Activated CD4-positive, CD25-positive, alpha-beta regulatory T cell treated with anti-CD3 and anti-CD28 coated beads, Interleukin-2, amount 50 U/mL, for 16 hours (primary cell): ENCODE measurements around the gene PPFIA3.

ENCODE experiments used
- DNase-seq: peaks from one replicate; pipeline ENCODE4 v3.0.0-alpha.2; 2020; ENCODE audit warnings: low read depth, low spot score

PPFIA3 gene

DNA sequence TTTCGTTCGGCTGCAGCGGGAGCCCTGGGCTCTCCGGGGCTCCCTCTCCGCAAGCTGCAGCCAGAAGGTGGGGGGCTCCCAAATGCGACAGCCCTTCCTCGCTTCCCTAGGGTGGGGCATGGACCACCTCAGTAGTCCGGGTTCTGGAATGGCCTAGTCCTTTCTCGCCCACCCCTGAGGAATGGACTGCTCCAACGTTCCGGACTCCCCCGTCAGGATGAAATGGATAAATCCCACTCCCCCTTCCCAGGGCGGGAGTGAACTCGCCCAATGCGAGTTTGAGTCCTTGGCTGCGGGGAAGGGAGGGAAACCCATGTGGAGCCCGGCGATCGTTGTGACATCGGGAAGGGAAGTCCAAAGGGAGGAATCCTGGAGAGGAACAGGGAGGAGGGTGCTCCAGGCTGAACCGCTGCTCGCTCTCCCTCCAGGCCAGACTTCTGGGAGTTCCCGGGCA, 30.3 kb downstream of the PPFIA3 start:
- DNase-seq = no peak

DNA sequence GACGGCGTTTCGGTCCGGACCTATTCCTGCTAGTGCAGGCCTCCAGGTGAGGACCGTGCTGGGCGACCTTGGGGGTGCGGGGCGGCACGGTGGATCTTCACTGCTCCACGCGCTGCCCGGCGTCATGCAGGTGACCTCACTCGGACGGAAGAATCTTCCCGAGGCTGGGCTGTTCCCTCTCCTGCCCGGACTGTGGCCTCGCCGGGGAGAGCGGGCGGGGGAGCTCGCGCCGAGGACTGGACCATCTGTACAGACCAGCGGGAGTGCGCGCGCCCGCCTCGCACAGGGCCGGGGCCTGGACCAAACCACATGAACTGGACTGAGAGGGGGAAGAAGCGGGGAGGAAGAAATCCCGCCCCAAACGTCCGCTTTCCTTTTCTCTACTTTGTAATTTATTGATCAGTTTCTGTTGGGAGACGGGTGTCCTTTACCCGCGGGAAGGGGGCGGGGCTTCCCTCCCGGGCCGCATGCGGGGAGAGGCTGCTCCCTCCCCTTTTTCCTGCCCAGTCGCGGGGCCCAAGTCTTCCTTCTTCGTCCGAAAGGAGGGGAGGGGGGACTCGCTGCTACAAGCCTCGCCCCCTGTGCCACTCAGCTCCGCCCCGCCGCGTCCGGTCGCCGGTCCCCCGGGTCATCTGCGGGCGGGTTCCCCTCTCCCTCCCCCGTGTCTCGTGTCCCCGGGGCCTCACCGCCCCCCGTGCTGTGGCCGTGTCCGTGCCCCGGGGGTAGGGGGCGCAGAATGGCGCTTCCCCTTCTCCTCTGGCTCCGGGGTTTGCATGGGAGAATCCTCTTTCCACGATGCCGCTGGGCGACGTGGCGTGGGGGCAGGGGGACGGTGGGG, 31.0 kb downstream of the PPFIA3 start:
- no peak for DNase-seq

DNA sequence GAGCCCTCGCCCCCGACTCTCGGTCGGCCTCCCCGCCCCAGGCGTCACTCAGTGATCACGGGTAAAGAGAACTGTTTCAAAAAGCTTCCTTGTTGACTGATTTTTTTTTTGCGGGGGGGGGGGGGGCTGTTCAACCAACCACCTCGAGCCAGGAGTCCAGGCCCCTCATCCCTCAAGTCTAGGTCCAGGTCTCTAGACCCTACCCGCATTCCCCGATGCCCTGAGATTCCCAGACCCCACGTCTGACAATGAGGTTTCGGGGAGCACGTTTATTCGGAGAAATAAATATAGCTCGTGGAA, 31.6 kb downstream of the PPFIA3 start:
- DNase-seq = no peak

DNA sequence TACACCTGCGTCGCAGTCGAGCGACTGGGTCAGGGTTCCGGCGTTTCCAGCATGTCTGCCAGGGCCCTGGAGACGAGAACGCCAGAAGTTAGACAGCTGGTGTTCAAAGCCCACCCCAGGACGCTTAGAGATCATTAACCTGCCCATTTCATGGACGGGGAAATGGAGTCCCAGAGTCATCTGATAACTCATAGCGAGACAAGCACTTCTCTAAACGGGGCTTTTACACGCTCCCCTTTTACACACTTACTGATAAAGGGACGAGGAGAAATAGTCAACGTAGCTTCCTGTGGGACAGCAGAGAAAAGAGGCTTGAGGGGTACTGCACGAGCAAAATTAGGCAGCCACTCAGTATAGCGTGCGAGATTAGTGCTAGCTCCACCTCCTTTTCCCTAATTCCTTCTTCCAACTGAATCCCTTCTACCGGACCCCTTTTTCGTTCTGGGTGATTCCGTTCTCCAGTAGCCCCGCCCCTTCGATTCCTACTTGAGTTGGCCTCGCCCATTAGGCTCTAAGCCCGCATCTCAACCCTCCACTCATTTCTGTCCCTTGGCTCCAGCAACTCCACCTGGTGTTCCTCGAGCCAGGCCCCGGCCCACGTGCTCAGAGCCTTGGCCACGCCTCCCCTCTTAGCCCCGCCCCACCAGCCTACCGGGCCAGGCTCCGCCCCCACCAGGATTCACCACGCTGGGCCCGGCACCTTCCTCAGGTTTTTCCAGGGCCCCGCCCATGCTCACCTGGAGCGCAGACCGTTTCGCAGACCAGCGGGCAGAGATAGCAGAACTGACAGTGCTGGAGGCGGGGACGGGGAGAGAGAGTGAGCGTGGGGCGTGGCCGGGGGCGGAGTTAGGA, 32.1 kb downstream of the PPFIA3 start:
- no peak for DNase-seq

DNA sequence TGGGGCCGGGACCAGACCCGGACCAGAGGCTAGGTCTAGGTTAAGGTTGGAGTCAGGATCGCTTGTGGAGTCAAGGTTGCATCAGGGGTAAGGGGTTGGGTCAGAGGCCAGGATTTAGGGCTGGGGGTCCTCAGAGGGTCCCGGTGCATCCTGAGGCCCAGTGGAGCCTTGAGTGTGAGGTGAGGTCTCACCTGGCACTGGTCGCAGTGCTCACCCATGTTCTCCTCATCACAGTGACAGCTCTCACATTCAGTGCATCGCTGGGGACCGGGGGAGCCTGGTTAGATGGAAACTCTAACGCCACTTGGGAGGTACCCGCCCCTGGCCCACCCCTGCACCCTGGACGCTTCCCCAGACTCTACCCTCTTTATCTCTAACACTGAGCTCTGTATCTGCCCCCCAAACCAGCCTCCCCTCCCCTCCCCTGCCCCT, 32.8 kb downstream of the PPFIA3 start:
- no peak for DNase-seq

DNA sequence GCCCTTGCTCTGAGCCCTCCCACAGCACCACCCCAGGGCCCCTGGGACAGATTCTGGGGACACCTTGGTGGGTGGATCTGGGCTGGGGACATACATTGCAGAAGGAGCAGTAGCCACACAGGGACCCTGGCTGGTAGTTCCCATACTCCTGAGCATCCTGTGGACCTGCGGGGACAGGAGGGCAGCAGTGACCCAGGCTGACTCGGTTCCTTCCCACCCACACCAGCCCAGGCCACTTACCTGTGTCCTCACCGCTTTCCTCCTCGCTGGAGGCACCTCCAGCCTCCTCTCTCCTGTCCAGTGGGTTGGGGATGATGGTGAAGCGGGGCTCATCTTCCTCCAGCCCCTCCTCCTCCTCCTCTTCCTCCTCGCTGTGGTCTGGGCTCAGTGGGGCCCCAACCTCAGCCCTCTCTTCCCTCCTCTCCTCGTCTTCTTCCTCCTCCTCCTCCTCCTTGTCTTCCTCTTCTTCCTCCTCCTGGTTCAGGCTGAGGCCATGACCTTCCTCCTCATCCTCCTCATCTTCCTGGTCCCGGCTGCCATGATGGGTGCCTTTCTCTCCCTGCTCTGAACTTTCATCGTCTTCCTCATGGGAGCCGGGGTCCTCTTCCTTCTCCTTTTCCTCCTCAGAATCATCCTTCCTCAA, 33.9 kb downstream of the PPFIA3 start:
- no peak for DNase-seq

DNA sequence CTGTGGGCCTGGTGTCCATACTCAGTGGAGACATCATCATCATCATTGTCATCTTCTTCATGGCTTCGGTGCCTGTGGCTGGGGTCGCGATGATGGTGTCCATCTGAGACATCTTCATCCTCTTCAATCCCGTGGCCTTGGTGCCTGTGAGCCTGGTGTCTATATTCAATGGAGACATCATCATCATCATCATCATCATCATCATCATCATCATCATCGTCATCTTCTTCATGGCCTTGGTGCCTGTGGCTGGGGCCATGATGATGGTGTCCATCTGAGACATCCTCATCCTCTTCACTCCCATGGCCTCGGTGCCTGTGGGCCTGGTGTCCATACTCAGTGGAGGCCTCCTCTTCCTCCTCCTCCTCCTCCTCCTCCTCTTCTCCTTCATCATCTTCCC, 34.9 kb downstream of the PPFIA3 start:
- no peak for DNase-seq

DNA sequence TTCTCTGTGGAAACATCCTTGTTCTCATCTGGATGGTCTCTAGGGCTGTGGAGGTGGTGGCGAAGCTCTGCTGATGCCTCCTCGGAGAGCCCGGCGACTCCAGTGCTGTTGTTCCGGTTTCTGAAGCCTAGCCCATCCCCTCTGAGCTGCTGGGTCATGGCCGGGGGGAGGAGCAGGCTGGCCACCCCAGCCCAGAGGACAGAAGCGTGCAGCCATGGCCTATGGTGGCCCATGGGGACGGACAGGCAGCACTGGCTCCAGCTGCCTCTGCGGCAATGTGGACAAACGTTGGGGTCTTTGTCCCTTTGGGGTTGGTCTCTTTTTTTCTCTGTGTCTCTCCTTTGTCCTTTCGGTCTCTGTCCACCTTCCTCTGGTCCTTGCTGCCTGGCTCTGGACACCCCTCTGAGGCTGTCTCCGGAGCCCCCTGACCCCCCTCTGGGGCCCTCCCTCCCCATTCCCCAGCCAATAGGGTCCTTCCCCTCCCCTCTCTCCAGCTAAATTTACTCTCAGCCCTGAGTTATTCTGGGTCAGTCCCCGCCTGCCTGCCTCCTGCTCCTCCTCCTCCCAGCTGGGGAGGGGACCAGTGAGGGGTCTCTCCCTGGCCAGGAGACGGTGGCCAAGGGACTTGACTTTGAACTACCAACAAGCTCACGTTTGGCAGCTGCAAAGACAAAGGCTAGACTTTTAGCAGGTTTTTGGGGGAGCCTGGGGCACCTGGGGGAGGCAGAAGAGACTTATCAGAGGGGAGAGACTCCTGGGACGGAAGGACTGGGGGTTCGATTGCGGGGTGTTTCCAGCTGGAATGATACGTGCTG, 35.9 kb downstream of the PPFIA3 start, which contains the start of gene HRC:
Gene HRC (minus strand): TSS at position 392 of the 815 bp plus-strand sequence. CDS start 159 bp downstream, at position 233.
- DNase-seq = no peak

DNA sequence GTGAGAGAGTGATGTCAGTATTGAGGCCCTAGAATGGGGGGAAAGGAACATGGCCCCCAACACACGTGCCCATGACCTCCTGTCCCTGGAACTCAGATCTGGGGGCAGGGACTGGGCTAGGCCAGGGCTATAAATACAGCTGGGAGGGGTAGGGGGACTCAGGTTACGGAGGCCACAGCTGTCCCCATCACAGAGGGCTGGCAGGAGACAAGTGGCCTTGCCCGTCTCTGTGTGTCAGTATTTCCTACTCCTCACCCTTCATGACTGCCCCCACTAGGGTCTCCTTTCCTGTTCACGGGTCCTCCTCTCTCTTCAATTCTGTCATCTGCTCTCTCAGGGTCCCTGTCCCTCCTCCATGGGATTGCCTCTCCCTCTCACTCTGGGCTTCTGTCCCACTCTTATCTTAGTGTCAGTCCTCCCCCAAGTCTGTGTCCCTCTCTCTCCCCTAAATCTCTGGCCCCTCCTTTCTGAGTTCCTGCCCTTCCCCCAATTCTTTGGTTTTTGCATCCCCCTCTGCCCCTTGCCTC, 36.5 kb downstream of the PPFIA3 start:
- no peak for DNase-seq

DNA sequence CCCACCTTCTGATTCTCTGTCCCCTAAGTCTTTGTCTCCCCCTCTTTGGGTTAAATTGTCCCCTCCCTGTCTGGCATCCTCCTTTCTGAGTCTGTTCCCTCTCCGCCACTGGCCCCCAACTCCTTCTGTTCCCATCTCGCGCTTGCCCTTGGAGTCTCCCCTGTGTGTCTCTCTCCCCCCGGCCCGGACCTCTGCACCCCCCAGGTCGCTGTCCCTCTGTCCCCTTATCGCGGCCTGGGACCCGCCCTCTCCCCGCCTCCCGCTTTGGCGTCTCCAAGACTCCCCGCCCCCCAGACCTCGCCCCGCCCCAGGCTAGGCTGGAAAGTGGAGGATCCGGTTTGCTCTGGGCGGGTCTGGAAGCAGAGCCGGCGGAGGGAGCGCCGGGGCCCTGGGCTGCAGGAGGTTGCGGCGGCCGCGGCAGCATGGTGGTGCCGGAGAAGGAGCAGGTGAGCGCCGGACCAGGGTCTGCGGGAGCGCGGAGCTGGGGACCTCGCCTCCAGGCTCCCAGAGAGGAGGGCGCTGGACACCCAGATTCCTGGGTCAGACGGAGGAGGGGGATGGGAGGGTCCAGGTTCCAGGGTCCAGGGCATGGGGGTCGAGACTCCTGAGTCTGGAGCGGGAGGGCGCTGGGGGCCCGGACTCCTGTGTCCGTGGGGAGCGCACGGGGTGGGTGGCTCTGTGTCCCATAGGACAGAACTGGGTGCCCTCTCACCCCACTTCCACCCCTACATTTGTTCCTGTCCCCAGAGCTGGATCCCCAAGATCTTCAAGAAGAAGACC, 38.3 kb downstream of the PPFIA3 start, which contains the start of gene TRPM4:
Gene TRPM4 (plus strand): TSS at position 348 of the 780 bp plus-strand sequence. CDS start 75 bp downstream, at position 423.
- no peak for DNase-seq

DNA sequence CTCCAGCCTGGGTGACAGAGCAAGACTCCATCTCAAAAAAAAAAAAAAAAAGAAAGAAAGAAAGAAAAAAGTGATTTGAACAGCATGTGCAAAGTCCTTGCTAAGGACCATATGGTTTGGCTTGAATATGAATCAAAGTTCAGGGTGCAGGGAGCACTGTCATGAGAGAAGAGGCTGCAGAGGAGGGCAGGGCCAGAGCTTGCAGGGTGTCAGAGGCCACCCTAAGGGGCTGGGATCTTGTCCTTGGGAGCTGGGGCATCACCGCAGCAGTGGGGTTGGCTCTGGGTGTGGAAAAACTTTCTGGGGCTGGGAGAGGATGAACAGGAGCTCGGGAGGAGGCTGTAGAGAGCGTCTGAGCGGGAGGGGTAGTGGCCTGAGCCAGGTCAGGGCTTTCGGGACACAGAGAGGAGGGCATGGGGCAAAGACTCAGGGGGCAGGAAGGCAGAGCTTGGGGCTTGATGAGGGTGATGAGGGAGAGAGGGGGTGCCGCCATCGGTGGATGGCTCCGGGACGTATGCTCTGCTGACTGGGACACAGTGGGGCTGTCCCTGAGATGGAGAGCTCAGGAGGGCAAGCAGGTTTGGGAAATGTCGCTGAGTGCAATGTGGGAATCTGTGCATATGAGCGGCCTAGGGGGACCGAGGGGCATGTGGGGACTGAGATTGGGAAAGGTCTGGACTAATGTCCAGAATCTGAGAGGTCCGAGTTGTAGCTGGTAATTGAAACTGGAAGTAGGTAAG, 41.3 kb downstream of the PPFIA3 start:
- no peak for DNase-seq

DNA sequence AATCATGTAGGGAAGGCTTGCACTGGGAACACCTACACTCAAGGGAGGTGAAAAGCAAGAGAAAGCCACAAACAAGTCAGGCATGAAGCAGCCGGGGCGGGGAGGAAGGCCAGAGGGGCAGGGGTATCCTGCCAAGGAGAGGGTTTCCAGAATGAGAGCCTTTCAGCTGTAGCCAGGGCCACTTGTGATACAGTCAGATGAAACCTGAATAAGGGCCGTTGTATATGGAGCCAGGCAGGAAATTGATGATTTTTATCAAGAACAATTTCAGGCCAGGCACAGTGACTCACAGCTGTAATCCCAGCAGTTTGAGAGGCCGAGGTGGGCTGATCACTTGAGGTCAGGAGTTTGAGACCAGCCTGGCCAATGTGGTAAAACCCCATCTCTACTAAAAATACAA, 42.6 kb downstream of the PPFIA3 start:
- DNase-seq = no peak

DNA sequence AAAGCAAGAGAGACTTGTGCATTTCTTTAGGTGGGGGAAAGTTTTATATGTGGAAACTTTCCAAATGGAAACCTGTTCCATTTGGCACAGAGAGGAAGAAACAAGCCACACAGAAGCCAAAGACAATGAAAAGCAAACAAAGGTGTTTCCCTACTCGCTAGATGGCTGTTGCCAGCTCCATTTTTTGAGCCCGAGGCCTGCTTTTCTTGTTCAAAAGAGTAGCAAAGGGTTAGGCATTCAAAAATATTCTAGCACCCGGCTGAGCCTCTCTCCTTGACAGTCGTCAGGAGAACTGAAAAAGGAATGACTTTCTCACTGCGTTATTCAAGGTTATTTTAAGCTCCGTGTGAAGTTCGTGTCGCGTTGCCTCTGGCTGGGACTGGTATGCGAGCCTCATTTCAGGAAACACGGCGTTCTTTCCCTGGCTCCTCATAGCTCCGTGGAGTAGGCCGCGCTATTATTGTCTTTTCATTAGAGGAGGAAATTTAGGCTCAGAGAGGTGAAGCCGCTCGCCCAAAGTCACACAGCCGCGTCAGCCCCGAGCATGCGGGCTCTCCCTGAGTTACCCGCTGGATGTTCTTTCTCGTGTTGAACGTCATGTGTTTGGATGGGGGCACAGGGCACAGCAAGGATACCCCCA, 45.9 kb downstream of the PPFIA3 start:
- DNase-seq = no peak

DNA sequence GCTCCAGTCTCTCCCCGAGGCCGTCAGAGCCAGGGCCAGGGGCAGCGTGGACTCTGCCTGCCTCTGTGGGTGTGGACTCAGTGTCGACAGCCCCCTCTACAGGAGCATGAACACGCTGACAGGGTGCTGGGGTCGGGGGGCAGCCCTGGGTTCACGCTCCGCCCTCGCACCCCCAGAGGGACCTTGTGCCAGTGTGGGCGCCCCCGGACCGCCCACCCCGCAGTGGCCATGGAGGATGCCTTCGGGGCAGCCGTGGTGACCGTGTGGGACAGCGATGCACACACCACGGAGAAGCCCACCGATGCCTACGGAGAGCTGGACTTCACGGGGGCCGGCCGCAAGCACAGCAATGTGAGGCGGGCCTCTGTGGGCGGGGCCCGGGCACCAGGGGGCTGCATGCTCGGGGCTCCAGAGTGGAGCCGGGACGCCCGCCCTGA, 46.5 kb downstream of the PPFIA3 start:
- no peak for DNase-seq

DNA sequence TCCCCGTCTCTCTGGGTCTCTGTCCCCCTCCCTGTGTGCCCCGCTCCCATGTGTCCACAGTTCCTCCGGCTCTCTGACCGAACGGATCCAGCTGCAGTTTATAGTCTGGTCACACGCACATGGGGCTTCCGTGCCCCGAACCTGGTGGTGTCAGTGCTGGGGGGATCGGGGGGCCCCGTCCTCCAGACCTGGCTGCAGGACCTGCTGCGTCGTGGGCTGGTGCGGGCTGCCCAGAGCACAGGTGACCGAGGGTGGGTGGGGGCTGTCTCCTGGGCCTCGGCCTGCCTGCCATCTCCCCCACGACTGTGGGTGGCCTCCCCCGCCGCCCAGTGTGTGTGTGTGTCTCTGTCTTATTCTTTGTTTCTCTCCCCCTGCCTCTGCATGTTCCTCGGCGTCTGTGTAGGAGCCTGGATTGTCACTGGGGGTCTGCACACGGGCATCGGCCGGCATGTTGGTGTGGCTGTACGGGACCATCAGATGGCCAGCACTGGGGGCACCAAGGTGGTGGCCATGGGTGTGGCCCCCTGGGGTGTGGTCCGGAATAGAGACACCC, 48.6 kb downstream of the PPFIA3 start:
- DNase-seq = no peak

DNA sequence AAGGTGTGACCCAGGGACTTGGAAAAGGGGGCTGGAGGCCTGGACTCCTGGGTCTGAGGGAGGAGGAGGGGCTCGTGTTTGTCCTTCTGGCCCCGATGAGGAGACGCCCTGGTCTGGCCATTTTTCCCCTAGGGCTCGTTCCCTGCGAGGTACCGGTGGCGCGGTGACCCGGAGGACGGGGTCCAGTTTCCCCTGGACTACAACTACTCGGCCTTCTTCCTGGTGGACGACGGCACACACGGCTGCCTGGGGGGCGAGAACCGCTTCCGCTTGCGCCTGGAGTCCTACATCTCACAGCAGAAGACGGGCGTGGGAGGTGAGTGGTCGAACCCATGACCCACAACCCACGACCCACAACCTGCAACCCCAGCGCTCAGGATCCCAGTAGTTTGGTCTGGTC, 49.1 kb downstream of the PPFIA3 start:
- no peak for DNase-seq

DNA sequence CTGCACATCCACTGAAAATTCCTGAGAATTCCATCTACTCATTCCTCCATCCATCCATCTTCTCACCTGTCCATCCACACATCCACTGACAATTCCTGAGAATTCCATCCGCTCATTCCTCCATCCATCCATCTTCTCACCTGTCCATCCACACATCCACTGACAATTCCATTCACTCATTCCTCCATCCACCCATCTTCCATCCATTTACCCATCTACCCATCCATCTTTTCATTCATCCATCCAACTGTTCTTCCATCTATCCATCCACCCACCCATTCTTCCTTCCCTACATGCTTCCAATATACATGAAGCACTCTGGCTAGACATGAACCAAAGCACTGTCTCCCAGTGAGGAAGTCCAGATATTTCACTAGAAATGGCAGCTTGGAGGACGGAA, 53.9 kb downstream of the PPFIA3 start:
- no peak for DNase-seq

DNA sequence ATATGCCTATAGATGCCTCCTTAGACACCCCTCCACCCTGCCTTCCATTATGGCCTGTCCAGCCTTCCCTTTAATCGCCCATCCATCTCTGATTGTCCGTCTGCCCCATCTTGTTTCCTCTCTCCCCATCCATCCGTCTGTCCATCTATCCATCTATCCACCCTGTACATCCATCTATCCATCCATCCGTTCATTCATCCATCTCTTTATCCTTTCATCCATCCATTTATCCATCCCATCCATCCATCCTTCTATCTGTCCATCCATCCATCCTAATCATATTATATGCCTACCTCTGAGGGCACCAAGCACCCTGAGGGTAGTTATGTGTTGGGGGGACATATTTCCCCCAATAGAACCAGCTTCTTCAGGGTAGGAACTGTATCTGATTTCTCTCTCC, 61.3 kb downstream of the PPFIA3 start:
- no peak for DNase-seq
